HG02610 (cell line): Measurements from ENCODE around the gene LIG4.

Experiments
- ATAC-seq: cut with Tn5 transposase; IDR thresholded peaks from one replicate; pipeline ENCODE4 v1.9.1; 2021; ENCODE audit warnings: mild to moderate bottlenecking, moderate library complexity; ENCODE audit not compliant: unreplicated experiment

Gene LIG4

DNA sequence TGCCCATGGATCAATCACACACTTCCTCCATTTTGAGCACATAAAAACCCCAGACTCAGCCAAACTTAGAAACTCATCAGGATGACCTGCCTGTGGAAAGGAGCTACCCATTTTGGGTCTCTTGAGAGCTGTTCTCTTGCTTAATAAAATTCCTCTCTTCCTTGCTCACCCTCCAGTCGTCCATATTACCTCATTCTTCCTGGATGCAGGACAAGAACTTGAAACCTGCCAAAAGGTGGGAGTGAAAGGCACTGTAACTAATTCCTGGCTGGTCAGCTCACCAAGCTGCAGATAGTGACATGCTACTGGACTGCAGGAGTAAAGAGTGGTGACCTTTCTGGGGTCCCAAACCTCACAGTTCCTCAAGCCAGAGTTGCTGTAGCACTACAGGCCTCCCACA lies 20.2 kb downstream of the LIG4 start:
- ATAC-seq, result no peak

DNA sequence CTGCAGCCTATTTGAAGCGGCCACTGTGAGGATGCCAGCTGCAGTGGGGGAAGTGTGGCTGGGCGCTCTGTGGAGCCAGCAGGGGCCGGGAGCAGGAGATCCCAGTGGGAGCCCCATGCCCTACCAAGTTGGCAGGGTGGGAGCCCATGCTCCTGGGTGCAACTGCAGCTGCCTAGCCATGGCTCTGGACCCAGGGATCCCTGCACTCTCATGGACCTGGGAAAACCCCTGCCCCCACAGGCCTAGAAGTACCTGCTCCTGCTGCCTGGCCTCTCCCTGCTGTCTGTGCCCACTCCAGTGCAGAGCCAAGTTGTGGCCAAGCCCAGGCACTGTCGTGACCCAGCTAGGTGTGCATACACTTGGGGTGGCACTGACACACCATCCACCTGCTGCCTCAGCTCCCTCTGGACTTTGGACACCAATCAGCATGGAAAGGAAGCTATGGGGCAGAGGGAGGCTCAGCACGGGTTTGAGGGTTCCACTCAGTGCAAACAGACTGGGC lies 20.9 kb downstream of the LIG4 start:
- ATAC-seq, result no peak

DNA sequence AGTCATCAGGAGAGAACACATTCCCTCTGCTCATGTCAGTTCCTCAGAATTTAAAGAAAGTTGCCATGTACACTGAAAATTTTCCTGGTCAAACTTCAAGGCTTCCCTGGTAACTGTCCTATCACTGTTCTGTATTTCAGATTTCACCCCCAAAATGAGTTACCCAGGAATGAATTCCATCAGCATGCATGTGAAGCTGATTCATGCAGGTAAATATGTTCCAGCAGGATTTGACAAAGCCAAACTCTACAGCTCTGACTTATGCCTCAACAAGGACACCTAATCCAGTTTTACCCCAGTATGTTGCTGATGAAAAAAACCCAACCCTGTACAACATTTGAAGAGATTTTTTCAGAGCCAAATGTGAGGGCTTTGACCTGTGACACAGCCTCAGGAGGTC lies 21.5 kb downstream of the LIG4 start:
- no peak for ATAC-seq

DNA sequence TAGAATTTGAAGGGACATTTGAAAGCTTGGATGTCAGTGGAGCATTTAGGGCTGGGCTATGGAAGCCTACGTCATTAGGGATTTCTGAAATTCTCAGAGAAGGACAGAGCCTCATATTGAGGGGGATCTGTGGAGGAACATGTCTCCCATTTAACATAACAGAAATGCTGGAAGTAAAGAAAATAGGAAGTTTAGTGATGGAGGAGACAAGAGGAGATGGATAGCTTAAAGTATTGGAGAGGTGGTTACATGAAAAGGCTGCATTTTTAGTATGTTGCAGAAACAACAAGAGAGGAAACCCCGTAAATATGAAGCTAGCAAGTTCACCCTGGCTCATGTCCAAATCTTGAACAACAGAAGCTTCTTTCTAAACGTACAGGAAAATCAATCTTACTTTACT lies 24.4 kb downstream of the LIG4 start:
- ATAC-seq, result no peak

DNA sequence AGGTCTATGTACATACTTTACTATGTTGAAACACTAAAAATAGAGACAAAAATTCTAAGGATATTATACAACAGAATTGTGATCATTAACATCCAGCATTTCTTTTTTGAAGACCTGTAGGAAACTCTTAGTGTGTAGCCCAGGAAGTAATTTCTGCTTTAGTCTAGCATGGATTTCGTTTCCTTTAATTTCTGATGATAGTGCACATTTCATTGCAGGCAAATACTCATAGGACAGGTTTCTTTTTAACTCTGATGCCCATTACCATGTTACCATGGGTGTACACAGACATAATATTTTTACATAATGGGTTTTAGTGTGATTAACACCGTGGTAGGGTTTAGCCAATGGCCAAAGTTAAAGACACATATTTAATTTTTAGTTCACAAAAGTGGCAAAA lies 27.1 kb downstream of the LIG4 start:
- no peak for ATAC-seq

DNA sequence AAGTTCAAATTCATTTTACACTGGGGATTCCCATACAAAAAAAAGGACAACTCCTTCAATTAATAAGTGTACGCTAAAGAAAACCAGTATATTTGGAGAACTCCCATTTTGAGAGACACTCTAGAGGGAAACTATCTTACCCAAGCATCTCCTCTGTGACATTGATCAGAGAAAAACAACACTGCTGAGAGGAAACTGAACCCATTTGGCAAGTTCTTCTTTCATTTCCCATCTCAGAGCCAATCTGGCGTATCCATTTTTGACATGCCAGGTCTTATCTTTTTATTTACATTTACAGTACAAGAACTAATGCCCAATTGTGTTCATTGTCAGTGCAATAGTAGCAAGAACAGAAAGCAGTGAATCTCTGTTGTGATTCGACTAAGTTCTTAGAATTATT lies 30.1 kb downstream of the LIG4 start:
- ATAC-seq, result no peak

DNA sequence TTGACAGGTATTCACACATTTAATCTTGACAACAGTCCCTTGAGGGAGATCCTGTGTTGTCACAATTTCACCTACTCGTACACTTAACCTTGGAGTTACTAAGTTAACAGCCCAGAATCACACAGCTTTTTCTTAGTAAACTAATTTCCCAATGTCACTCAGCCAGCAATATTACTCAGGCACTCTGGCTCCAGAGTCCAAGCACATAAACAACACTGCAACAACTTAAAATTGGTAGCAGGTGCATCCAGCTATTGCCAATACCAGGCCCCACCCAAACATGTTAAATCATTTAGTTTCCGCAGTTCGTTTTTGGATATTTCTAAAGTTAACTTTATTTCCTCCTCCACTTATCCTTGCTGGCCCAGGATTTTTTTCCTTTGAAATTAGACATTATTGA lies 32.7 kb downstream of the LIG4 start:
- ATAC-seq, result no peak

DNA sequence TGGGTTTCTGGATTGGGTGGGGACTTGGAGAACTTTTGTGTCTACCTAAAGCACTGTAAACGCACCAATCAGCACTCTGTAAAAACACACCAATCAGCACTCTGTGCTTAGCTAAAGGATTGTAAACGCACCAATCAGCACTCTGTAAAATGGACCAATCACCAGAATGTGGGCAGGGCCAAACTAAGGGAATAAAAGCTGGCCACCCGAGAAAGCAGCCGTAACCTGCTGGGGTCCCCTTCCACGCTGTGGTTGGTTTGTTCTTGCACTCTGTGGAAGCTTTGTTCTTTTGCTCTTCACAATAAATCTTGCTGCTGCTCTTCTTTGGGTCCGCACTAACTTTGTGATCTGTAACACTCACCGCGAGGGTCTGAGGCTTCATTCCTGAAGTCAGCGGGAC lies 37.3 kb downstream of the LIG4 start:
- ATAC-seq, result no peak

DNA sequence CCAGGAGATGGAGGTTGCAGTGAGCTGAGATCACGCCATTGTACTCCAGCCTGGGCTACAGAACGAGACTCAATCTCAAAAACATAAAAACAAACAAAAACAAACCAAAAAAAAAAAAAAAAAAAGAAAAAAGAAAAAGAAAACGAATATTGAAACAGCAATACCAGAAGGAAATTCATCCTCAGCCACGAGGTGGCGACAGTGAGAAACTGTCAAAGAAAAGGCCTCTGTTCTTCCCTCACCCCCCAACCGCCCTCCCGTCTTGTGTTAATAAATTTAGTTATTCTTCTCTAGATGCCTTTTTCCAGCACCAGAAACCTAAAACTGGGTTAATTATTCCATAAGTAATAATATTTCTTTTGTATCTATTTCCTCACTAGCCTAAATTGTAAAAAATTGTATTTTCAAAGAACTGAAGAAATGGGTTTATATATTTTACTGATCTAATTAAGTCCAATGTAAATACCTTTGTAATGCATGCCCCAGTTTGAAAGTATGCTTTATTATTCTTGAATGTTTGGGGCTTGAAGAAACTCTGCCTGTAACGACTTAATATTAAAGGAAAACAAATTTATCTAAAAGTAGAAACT lies 38.6 kb downstream of the LIG4 start:
- no peak for ATAC-seq

DNA sequence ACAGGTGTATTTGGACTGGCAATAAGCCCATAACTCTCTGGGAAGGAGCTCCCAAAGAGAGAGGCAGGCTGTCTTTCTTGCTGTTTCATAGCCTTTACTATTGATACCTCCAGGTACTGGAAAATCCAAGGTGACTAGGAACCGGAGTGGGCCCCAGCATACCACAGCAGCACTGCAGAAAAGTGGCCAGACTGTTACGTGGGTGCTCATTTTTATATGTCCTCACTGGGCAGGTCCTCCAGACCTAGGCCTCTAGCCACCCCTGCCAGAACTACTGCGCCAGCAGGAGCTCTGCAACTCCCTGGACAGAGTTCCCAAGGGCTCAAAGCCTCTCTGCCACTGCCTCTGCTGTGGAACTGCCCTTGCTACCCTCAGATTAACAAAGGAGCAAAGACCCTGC lies 46.4 kb downstream of the LIG4 start:
- ATAC-seq, result no peak

DNA sequence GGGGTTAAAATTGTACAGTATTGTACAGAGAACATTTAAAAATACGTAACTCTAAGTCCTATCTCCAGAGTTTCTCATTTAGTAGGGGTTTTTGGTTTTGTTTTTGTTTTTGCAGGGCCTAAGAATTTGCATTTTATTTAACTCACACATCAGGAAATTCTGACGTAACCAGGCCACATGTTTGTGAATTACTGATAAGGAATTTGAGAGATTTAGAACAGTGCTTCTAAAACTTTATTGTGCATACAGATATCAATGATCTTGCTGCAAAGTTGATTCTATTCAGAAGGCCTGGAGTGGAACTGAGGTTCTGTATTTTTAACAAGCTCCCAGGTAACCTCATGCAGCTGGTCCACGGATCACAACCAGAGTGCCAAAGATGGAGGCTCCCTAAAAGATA lies 49.3 kb downstream of the LIG4 start:
- no peak for ATAC-seq

DNA sequence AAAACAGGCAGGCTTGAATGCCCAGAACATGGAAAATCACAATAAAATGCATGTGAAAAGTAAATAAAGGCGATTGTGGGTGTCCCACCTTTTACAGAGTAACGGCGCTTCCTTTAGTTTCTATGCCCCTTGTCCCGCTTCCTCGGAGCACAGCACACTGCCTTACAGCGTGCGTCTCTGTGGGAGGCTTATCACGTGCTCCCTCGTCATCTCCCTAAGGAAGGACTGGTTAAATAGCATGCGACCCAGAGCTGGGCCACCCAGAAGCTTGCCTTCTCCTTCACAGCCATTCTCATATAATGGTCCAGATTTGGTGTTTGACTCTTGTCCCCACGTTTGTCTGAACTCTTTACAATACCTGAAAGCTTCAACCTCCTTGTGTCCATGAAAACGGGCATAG lies 56.6 kb downstream of the LIG4 start:
- no peak for ATAC-seq
